Measurements from ENCODE around the gene DUOXA1. TPM values are rescaled to one million over a fixed set of nuclear protein-coding genes. Genes with fewer than 3 reads are reported as not detected.
A peak's percentile ranks its signal among the peaks of the same experiment; 100 is the strongest.

DUOXA1 gene
- polyA plus RNA-seq, 1 of the 3 experiments (the other 2 are of a cell fraction) = 0.02 TPM

DNA sequence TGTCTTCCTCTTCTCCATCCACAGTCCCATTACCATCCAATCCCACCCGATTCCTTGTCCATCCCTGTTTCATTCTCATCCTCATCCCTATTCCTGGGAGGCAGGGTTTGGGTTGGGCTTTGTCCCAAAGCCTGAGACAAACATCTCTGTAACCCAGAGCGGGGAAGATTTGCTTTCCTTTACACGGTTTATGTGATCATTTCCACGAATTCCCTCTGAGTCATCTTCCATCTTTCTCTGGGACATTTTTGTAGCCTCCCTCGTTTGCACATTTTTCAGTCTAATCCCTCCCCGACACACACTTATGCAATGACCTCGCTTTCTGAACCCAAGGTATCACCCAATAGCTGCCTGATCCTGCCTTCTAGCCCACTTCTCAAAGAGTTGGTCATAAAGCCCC lies 38.5 kb downstream of the DUOXA1 start:
- H3K36me3 ChIP-seq (replicated peaks in 1 of 2; ENCODE audit: control insufficient read depth in 1 of 2, insufficient read depth in 2 of 2, low read length in 1 of 2) = no peaks in the 10 kb centered on the region
- TF ChIP-seq CHD2 (IDR thresholded peaks at IDR 0.05; ENCODE audit: low read length, partially characterized antibody) = no peak
- TF ChIP-seq, protein P1, sequence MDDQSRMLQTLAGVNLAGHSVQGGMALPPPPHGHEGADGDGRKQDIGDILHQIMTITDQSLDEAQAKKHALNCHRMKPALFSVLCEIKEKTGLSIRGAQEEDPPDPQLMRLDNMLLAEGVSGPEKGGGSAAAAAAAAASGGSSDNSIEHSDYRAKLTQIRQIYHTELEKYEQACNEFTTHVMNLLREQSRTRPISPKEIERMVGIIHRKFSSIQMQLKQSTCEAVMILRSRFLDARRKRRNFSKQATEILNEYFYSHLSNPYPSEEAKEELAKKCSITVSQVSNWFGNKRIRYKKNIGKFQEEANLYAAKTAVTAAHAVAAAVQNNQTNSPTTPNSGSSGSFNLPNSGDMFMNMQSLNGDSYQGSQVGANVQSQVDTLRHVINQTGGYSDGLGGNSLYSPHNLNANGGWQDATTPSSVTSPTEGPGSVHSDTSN (IDR thresholded peaks at IDR 0.05) = no peak
- no peaks in the 10 kb centered on the region for H3K79me2 ChIP-seq (ENCODE audit: insufficient read depth)
- 0 out of 2 replicates have a peak overlapping the region, but pooled peaks have one; percentile 35 for H2AFZ ChIP-seq (ENCODE audit: low read depth)
- no peaks in the 10 kb centered on the region for H3F3A ChIP-seq (replicated peaks; ENCODE audit: insufficient read depth)
- H3K9ac ChIP-seq = no peak overlapping the region
- no peak overlapping the region for H3K27ac ChIP-seq (ENCODE audit: low read depth in 2 of 2, low read length in 1 of 2)
- no peaks in the 10 kb centered on the region for H3K4me1 ChIP-seq (ENCODE audit: control insufficient read depth in 1 of 2, insufficient read depth in 2 of 2, low read depth in 1 of 2, low read length in 1 of 2)
- 30% methylated on average over 7 of the region's 7 CpGs for WGBS (ENCODE audit: low lambda C conversion rate)
- no peaks in the 10 kb centered on the region for H3K9me2 ChIP-seq
- no peak overlapping the region; the same call in 1 of the 2 replicates for H3K4me2 ChIP-seq
- ChIA-PET POLR2A (no interaction called here), CTCF (interaction anchor here (0.6 kb wide), 1 partner anchor 698 kb away, joined by 3 read pairs; no protein-coding TSS in a partner anchor)
- no peak for DNase-seq
- H3K9me3 ChIP-seq = no peaks in the 10 kb centered on the region
- H3K27me3 ChIP-seq (ENCODE audit: insufficient read depth) = 0 out of 2 replicates have a peak, but pooled peaks cover 8% of the 10 kb centered on the region
- H4K20me1 ChIP-seq (ENCODE audit: insufficient read depth) = no peaks in the 10 kb centered on the region
- H3K4me3 ChIP-seq (ENCODE audit: low read depth in 2 of 2, low read length in 1 of 2) = no peak overlapping the region

DNA sequence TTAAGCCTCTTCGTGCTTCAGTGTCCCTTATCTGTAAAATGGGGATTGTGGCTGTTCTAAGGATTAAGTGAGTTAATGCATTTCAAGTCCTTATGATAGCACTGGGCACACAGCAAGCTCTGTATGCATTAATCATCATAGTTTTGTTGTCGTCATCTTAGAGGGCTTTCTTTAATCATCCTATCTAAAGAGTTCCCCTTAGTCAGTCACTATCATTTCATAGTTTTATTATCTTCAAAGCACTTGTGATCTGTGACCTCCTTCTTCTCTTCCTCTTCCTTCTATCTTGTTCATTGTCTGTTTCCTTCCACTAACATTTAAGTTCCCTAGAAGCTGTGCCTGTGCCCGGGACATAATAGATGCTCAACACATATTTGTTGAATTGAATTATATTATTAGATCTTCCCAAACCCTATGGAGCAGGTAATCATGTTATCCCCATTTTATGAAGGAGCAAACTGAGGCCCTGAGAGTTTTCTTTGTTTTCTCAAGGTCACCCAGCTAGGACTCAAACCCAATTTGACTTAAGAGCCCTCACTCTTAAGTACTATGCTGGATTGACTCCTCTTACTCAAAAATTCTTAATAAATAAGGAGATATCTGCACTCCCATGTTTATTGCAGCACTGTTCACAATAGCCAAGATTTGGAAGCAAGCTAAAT lies 39.8 kb downstream of the DUOXA1 start:
- no peaks in the 10 kb centered on the region for H3K9me3 ChIP-seq
- no peaks in the 10 kb centered on the region for H3K4me1 ChIP-seq (ENCODE audit: control insufficient read depth in 1 of 2, insufficient read depth in 2 of 2, low read depth in 1 of 2, low read length in 1 of 2)
- H3K9ac ChIP-seq = no peak overlapping the region
- 26% methylated on average over 3 of the region's 3 CpGs for WGBS (ENCODE audit: low lambda C conversion rate)
- ChIA-PET POLR2A (no interaction called here), CTCF (interaction anchor here (1.2 to 8.4 kb wide), 3 partner anchors 20 to 115 kb away, joined by 3 to 46 read pairs (median 3); no protein-coding TSS in a partner anchor)
- DNase-seq = no peak
- no peak overlapping the region for H3K27ac ChIP-seq (ENCODE audit: low read depth in 2 of 2, low read length in 1 of 2)
- H3K27me3 ChIP-seq (ENCODE audit: insufficient read depth) = 0 out of 2 replicates have a peak, but pooled peaks cover 8% of the 10 kb centered on the region
- no peak overlapping the region for H3K4me3 ChIP-seq (ENCODE audit: low read depth in 2 of 2, low read length in 1 of 2)
- no peaks in the 10 kb centered on the region for H3K36me3 ChIP-seq (replicated peaks in 1 of 2; ENCODE audit: control insufficient read depth in 1 of 2, insufficient read depth in 2 of 2, low read length in 1 of 2)
- no peaks in the 10 kb centered on the region for H4K20me1 ChIP-seq (ENCODE audit: insufficient read depth)
- no peaks in the 10 kb centered on the region for H3F3A ChIP-seq (replicated peaks; ENCODE audit: insufficient read depth)
- H2AFZ ChIP-seq (ENCODE audit: low read depth) = no peak overlapping the region
- H3K4me2 ChIP-seq = no peak overlapping the region
- H3K9me2 ChIP-seq = no peaks in the 10 kb centered on the region
- H3K79me2 ChIP-seq (ENCODE audit: insufficient read depth) = no peaks in the 10 kb centered on the region
- no peak for TF ChIP-seq RCOR1 (IDR thresholded peaks at IDR 0.05; ENCODE audit: low read length)
- no peak for TF ChIP-seq EZH2phosphoT487 (IDR thresholded peaks at IDR 0.05; ENCODE audit: borderline replicate concordance, low read depth)
- TF ChIP-seq, protein P2, sequence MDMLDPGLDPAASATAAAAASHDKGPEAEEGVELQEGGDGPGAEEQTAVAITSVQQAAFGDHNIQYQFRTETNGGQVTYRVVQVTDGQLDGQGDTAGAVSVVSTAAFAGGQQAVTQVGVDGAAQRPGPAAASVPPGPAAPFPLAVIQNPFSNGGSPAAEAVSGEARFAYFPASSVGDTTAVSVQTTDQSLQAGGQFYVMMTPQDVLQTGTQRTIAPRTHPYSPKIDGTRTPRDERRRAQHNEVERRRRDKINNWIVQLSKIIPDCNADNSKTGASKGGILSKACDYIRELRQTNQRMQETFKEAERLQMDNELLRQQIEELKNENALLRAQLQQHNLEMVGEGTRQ (IDR thresholded peaks at IDR 0.05; ENCODE audit: borderline replicate concordance, low read depth, low read length) = no peak
- no peak for TF ChIP-seq FOXJ3 (CRISPR knock-in tag; IDR thresholded peaks at IDR 0.05)
- no peak for TF ChIP-seq NFIC (IDR thresholded peaks at IDR 0.05; ENCODE audit: borderline replicate concordance)
- TF ChIP-seq MEF2A (IDR thresholded peaks at IDR 0.05; ENCODE audit: borderline replicate concordance, low read depth) = no peak
- no peak for TF ChIP-seq RAD21 (IDR thresholded peaks at IDR 0.05; ENCODE audit: low read length)
- TF ChIP-seq, protein P3, sequence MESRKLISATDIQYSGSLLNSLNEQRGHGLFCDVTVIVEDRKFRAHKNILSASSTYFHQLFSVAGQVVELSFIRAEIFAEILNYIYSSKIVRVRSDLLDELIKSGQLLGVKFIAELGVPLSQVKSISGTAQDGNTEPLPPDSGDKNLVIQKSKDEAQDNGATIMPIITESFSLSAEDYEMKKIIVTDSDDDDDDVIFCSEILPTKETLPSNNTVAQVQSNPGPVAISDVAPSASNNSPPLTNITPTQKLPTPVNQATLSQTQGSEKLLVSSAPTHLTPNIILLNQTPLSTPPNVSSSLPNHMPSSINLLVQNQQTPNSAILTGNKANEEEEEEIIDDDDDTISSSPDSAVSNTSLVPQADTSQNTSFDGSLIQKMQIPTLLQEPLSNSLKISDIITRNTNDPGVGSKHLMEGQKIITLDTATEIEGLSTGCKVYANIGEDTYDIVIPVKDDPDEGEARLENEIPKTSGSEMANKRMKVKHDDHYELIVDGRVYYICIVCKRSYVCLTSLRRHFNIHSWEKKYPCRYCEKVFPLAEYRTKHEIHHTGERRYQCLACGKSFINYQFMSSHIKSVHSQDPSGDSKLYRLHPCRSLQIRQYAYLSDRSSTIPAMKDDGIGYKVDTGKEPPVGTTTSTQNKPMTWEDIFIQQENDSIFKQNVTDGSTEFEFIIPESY (IDR thresholded peaks at IDR 0.05; ENCODE audit: borderline replicate concordance, low read depth) = no peak
- no peak for TF ChIP-seq TCF12 (IDR thresholded peaks at IDR 0.05)
- TF ChIP-seq, protein P4, sequence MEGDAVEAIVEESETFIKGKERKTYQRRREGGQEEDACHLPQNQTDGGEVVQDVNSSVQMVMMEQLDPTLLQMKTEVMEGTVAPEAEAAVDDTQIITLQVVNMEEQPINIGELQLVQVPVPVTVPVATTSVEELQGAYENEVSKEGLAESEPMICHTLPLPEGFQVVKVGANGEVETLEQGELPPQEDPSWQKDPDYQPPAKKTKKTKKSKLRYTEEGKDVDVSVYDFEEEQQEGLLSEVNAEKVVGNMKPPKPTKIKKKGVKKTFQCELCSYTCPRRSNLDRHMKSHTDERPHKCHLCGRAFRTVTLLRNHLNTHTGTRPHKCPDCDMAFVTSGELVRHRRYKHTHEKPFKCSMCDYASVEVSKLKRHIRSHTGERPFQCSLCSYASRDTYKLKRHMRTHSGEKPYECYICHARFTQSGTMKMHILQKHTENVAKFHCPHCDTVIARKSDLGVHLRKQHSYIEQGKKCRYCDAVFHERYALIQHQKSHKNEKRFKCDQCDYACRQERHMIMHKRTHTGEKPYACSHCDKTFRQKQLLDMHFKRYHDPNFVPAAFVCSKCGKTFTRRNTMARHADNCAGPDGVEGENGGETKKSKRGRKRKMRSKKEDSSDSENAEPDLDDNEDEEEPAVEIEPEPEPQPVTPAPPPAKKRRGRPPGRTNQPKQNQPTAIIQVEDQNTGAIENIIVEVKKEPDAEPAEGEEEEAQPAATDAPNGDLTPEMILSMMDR (IDR thresholded peaks at IDR 0.05) = no peak
- TF ChIP-seq, protein P5, sequence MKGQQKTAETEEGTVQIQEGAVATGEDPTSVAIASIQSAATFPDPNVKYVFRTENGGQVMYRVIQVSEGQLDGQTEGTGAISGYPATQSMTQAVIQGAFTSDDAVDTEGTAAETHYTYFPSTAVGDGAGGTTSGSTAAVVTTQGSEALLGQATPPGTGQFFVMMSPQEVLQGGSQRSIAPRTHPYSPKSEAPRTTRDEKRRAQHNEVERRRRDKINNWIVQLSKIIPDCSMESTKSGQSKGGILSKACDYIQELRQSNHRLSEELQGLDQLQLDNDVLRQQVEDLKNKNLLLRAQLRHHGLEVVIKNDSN (IDR thresholded peaks at IDR 0.05; ENCODE audit: borderline replicate concordance, low read depth) = no peak
- no peak for TF ChIP-seq EP300 (IDR thresholded peaks at IDR 0.05; ENCODE audit: borderline replicate concordance in 1 of 2, low read depth in 1 of 2, low read length in 1 of 2)
- no peak for TF ChIP-seq RXRA (IDR thresholded peaks at IDR 0.05; ENCODE audit: borderline replicate concordance, low read depth)
- TF ChIP-seq SIN3A (IDR thresholded peaks at IDR 0.05; ENCODE audit: borderline replicate concordance, low read depth, low read length) = no peak
